Hematopoietic multipotent progenitor cell treated with erythropoietin and hydrocortisone succinate and interleukin-3 and kit ligand, for 17 days (in vitro differentiated cells): ENCODE measurements around the gene ZNF789.
A peak's percentile ranks its signal among the peaks of the same experiment; 100 is the strongest.

ENCODE experiments used
- DNase-seq: peaks from one replicate; pipeline ENCODE4 v3.0.0-alpha.2; 2015; ENCODE audit warnings: low spot score

Gene ZNF789

GRCh38 chr7:99457650-99458493 lies 14.8 kb upstream of the ZNF789 start:
- no peak for DNase-seq

- DNase-seq, result peak; percentile 18
Measured at GRCh38 chr7:99459087-99459486, 13.6 kb upstream of the ZNF789 start.

- DNase-seq, result no peak
Measured at GRCh38 chr7:99460651-99461050, 12.0 kb upstream of the ZNF789 start.

GRCh38 chr7:99461221-99461620 lies 11.5 kb upstream of the ZNF789 start:
- no peak for DNase-seq

- DNase-seq, result no peak
Measured at GRCh38 chr7:99465421-99465768, 7.3 kb upstream of the ZNF789 start.

GRCh38 chr7:99468336-99468918 lies 4.3 kb upstream of the ZNF789 start:
- no peak for DNase-seq

- DNase-seq, result no peak
Measured at GRCh38 chr7:99469381-99470065, 3.2 kb upstream of the ZNF789 start.

- DNase-seq, result no peak
Measured at GRCh38 chr7:99473315-99473596, 566 bp downstream of the ZNF789 start.

- no peak for DNase-seq
Measured at GRCh38 chr7:99476107-99476506, 3.4 kb downstream of the ZNF789 start.

GRCh38 chr7:99478464-99479440 lies 6.1 kb downstream of the ZNF789 start:
- DNase-seq, result no peak

- no peak for DNase-seq
Measured at GRCh38 chr7:99485094-99485493, 12.4 kb downstream of the ZNF789 start.

GRCh38 chr7:99489235-99489634 lies 16.5 kb downstream of the ZNF789 start:
- no peak for DNase-seq

- no peak for DNase-seq
Measured at GRCh38 chr7:99490878-99491277, 18.2 kb downstream of the ZNF789 start.

GRCh38 chr7:99493823-99494222 lies 21.1 kb downstream of the ZNF789 start:
- DNase-seq, result no peak

- DNase-seq, result no peak
Measured at GRCh38 chr7:99497766-99498545, 25.3 kb downstream of the ZNF789 start.

GRCh38 chr7:99498546-99498944 lies 25.9 kb downstream of the ZNF789 start:
- no peak for DNase-seq

- no peak for DNase-seq
Measured at GRCh38 chr7:99499371-99499720, 26.7 kb downstream of the ZNF789 start.

- peak; percentile 94 for DNase-seq
Measured at GRCh38 chr7:99499721-99500636, 27.3 kb downstream of the ZNF789 start, which contains the start of gene ZNF394. ZNF394 (minus strand) TSS chr7:99500281; CDS start chr7:99500093, 188 bp downstream.

- DNase-seq, result no peak
Measured at GRCh38 chr7:99500637-99501009, 27.9 kb downstream of the ZNF789 start.

GRCh38 chr7:99501236-99501635 lies 28.5 kb downstream of the ZNF789 start:
- peak; percentile 25 for DNase-seq

- DNase-seq, result no peak
Measured at GRCh38 chr7:99504281-99504602, 31.6 kb downstream of the ZNF789 start.
